H9 (cell line): ENCODE results near the gene CADPS2. TPM values are rescaled to one million over a fixed set of nuclear protein-coding genes. Genes with fewer than 3 reads are reported as not detected.

Experiments
- DNase-seq: peaks from one replicate; pipeline ENCODE4 v3.0.0-alpha.2; 2017
- H2AFZ ChIP-seq: one replicate; pipeline ENCODE4 v1.6.1; 2013; ENCODE audit warnings: mild to moderate bottlenecking, low read length, control low read depth, moderate library complexity
- H2AK5ac ChIP-seq: 2 replicates; pipeline ENCODE4 v1.6.1; 2013; ENCODE audit warnings: low read length, control low read depth, mixed read lengths; ENCODE audit not compliant: insufficient read length
- H2BK120ac ChIP-seq: one replicate; pipeline ENCODE4 v1.6.1; 2013; ENCODE audit warnings: low read depth, mild to moderate bottlenecking, low read length, control low read depth, inconsistent platforms; ENCODE audit not compliant: poor library complexity, severe bottlenecking
- H2BK12ac ChIP-seq: 2 replicates; pipeline ENCODE4 v1.6.1; 2013; ENCODE audit warnings: low read length, control low read depth, mixed read lengths, low read depth; ENCODE audit not compliant: insufficient read length
- H2BK15ac ChIP-seq: 2 replicates; pipeline ENCODE4 v1.6.1; 2013; ENCODE audit warnings: low read depth, low read length, control low read depth
- H2BK20ac ChIP-seq: one replicate; pipeline ENCODE4 v1.6.1; 2013; ENCODE audit warnings: low read depth, mild to moderate bottlenecking, low read length, control low read depth, inconsistent platforms; ENCODE audit not compliant: poor library complexity, severe bottlenecking
- H2BK5ac ChIP-seq: 2 replicates; pipeline ENCODE4 v1.6.1; 2013; ENCODE audit warnings: low read length, control low read depth, mixed read lengths; ENCODE audit not compliant: insufficient read length
- H3K14ac ChIP-seq: 2 replicates; pipeline ENCODE4 v1.6.1; 2013; ENCODE audit warnings: low read length, control low read depth; ENCODE audit not compliant: insufficient read depth
- H3K18ac ChIP-seq: 2 replicates; pipeline ENCODE4 v1.6.1; 2013; ENCODE audit warnings: low read depth, mild to moderate bottlenecking, mixed read lengths, low read length, control low read depth; ENCODE audit not compliant: insufficient read length
- H3K23ac ChIP-seq: 2 replicates; pipeline ENCODE4 v1.6.1; 2013; ENCODE audit warnings: low read length, control low read depth, mixed read lengths, low read depth; ENCODE audit not compliant: insufficient read length
- H3K23me2 ChIP-seq: 2 replicates; pipeline ENCODE4 v1.6.1; 2013; ENCODE audit warnings: low read depth, mild to moderate bottlenecking, mixed read lengths, low read length, control low read depth; ENCODE audit not compliant: insufficient read length, poor library complexity, severe bottlenecking
- H3K27ac ChIP-seq: 2 replicates; pipeline ENCODE4 v1.5.1; 2013; ENCODE audit warnings: low read length, control low read depth, mixed read lengths, low read depth; ENCODE audit not compliant: insufficient read length
- H3K27me3 ChIP-seq: 2 replicates; pipeline ENCODE4 v1.6.1; 2013; ENCODE audit warnings: low read length, control low read depth, inconsistent platforms; ENCODE audit not compliant: insufficient read depth
- H3K4ac ChIP-seq: 2 replicates; pipeline ENCODE4 v1.6.1; 2013; ENCODE audit warnings: low read depth, mild to moderate bottlenecking, control low read depth, inconsistent platforms, low read length, moderate library complexity
- H3K4me1 ChIP-seq: 2 replicates; pipeline ENCODE4 v1.6.1; 2013; ENCODE audit warnings: low read length, control low read depth, inconsistent platforms; ENCODE audit not compliant: insufficient read depth
- H3K4me2 ChIP-seq: 2 replicates; pipeline ENCODE4 v1.6.1; 2013; ENCODE audit warnings: low read length, control low read depth, mixed read lengths; ENCODE audit not compliant: insufficient read length, insufficient read depth
- H3K56ac ChIP-seq: 2 replicates; pipeline ENCODE4 v1.6.1; 2013; ENCODE audit warnings: low read depth, mild to moderate bottlenecking, mixed read lengths, low read length, control low read depth; ENCODE audit not compliant: insufficient read length
- H3K79me1 ChIP-seq: 2 replicates; pipeline ENCODE4 v1.6.1; 2013; ENCODE audit warnings: low read depth, mild to moderate bottlenecking, moderate library complexity, low read length, control low read depth, inconsistent platforms; ENCODE audit not compliant: insufficient read depth, poor library complexity, severe bottlenecking
- H3K79me2 ChIP-seq: 2 replicates; pipeline ENCODE4 v1.6.1; 2013; ENCODE audit warnings: low read length, control low read depth, inconsistent platforms; ENCODE audit not compliant: insufficient read depth
- H3K9ac ChIP-seq: 2 replicates; pipeline ENCODE4 v1.6.1; 2013; ENCODE audit warnings: low read length, control low read depth, mixed read lengths; ENCODE audit not compliant: insufficient read length; ENCODE audit errors: extremely low read depth
- H3K9me3 ChIP-seq: one replicate; pipeline ENCODE4 v1.6.1; 2013; ENCODE audit warnings: low read depth, low read length, inconsistent platforms; ENCODE audit not compliant: control insufficient read depth
- H3T11ph ChIP-seq: one replicate; pipeline ENCODE4 v1.6.1; 2013; ENCODE audit warnings: mild to moderate bottlenecking, low read length, control low read depth, inconsistent platforms
- H4K20me1 ChIP-seq: one replicate; pipeline ENCODE4 v1.6.1; 2013; ENCODE audit not compliant: control insufficient read depth, insufficient read length, insufficient read depth
- H4K5ac ChIP-seq: 2 replicates; pipeline ENCODE4 v1.6.1; 2013; ENCODE audit warnings: low read depth, mild to moderate bottlenecking, mixed read lengths, low read length, control low read depth; ENCODE audit not compliant: insufficient read length
- H4K8ac ChIP-seq: replicated peaks from 2 replicates; pipeline ENCODE4 v1.6.1; 2013; ENCODE audit warnings: low read length, control low read depth, mixed read lengths, low read depth; ENCODE audit not compliant: insufficient read length
- H4K91ac ChIP-seq: 2 replicates; pipeline ENCODE4 v1.6.1; 2013; ENCODE audit warnings: low read depth, mild to moderate bottlenecking, moderate library complexity, mixed read lengths, low read length, control low read depth; ENCODE audit not compliant: insufficient read length
- H3K27ac Mint-ChIP-seq, 3 experiments: 2 replicates in 2 of 3; 3 replicates in 1 of 3; pipeline ENCODE4 v1.8.0; 2020 to 2021; ENCODE audit warnings: mixed read lengths in 3 of 3, mild to moderate bottlenecking in 1 of 3, moderate library complexity in 1 of 3
- H3K27me3 Mint-ChIP-seq: 2 replicates; pipeline ENCODE4 v1.8.0; 2021; ENCODE audit warnings: low read depth, mild to moderate bottlenecking, moderate library complexity, mixed read lengths
- H3K36me3 Mint-ChIP-seq, 3 experiments: 2 replicates in 2 of 3; 3 replicates in 1 of 3; pipeline ENCODE4 v1.8.0; 2020 to 2021; ENCODE audit warnings: low read depth in 3 of 3, mixed read lengths in 3 of 3; ENCODE audit not compliant: insufficient read depth in 1 of 3
- H3K4me1 Mint-ChIP-seq, 2 experiments: 2 replicates each; pipeline ENCODE4 v1.8.0; 2020; ENCODE audit warnings: mixed read lengths in 2 of 2
- H3K4me3 Mint-ChIP-seq, 2 experiments: 2 replicates in 1 of 2; 3 replicates in 1 of 2; pipeline ENCODE4 v1.8.0; 2020 to 2021; ENCODE audit warnings: mild to moderate bottlenecking in 2 of 2, mixed read lengths in 2 of 2, moderate library complexity in 1 of 2
- H3K9me3 Mint-ChIP-seq, 2 experiments: 2 replicates in 1 of 2; 3 replicates in 1 of 2; pipeline ENCODE4 v1.8.0; 2020; ENCODE audit warnings: mild to moderate bottlenecking in 2 of 2, mixed read lengths in 2 of 2, moderate library complexity in 1 of 2
- CTCF ChIP-seq: fragments of 200-600 bp; sonication (generic); conservative IDR thresholded peaks from 3 replicates; pipeline ENCODE4 v1.8.0; 2021; ENCODE audit warnings: antibody characterized with exemption, mild to moderate bottlenecking
- WGBS: extraction: QIAGEN DNeasy Blood & Tissue Kit; methylation state at CpG from one replicate; pipeline ENCODE4 v1.1.7; 2013; ENCODE audit warnings: missing lambda C conversion rate, low lambda C conversion rate, mixed read lengths; ENCODE audit not compliant: insufficient read length; ENCODE audit errors: extremely low coverage; 5-methylcytosine and 5-hydroxymethylcytosine counted together
- total RNA-seq: library from RNA; stranded (reverse); gene quantifications from 2 replicates; pipeline ENCODE4 v1.2.1, GENCODE V29; 2021

Gene CADPS2
- total RNA-seq, 1 experiment from 2014 or later = 7.1 TPM

- Histone ChIP-seq H3K27me3 (no peaks in the 10 kb centered on the region), H2AK5ac (no peak overlapping the region), H3K79me1 (no peaks in the 10 kb centered on the region), H3K9me3 (peaks cover 9% of the 10 kb centered on the region), H2BK120ac (no peak overlapping the region), H3K9ac (no peak overlapping the region), H4K5ac (no peak overlapping the region), H3K79me2 (no peaks in the 10 kb centered on the region), H3K4ac (no peak overlapping the region), H4K8ac (no peak overlapping the region), H3K14ac (no peak overlapping the region), H2BK20ac (no peak overlapping the region), H3K56ac (no peak overlapping the region), H2BK12ac (no peak overlapping the region), H3K27ac (no peak overlapping the region), H3K4me2 (no peak overlapping the region), H3K23ac (no peak overlapping the region), H4K20me1 (no peaks in the 10 kb centered on the region), H2BK15ac (no peak overlapping the region), H4K91ac (no peak overlapping the region), H2AFZ (no peak overlapping the region), H3K4me1 (no peaks in the 10 kb centered on the region; the same call in 1 of the 2 replicates), H3T11ph (no peak overlapping the region), H3K23me2 (no peaks in the 10 kb centered on the region), H3K18ac (no peak overlapping the region), H2BK5ac (no peak overlapping the region)
- Mint-ChIP-seq H3K36me3 (peaks cover 8 to 14% (median 9%) of the 10 kb centered on the region in 3 experiments; a peak in 3 of 7 replicates), H3K9me3 (peaks cover 9 to 16% of the 10 kb centered on the region in 2 experiments), H3K27ac (no peak overlapping the region), H3K4me3 (no peak overlapping the region), H3K4me1 (peaks cover 4 to 6% of the 10 kb centered on the region in 2 experiments), H3K27me3 (no peaks in the 10 kb centered on the region)
- no peak for DNase-seq
- no CpG with 5 or more reads among the region's 3 CpGs for WGBS
- TF ChIP-seq CTCF = no peak
Observed at GRCh38 chr7:122597277-122597676, 289.0 kb downstream of the CADPS2 start.
